GM10266 (cell line): ENCODE results near the gene TRIM72.
"Not testable (repeated sequence)": the region's sequence is repeated elsewhere in the genome, so short reads cannot be mapped to it uniquely, and the experiment has no call there.

Experiments used
- DNase-seq: peaks from one replicate; pipeline ENCODE4 v3.0.0; 2012; ENCODE audit errors: extremely low spot score
- CTCF ChIP-seq: IDR thresholded peaks from 2 replicates; pipeline ENCODE4 v1.5.1; 2012; ENCODE audit warnings: mild to moderate bottlenecking, low read depth; ENCODE audit not compliant: control insufficient read depth, insufficient read depth; ENCODE audit errors: missing control alignments

TRIM72 gene

GRCh38 chr16:31271621-31272190 is 57.8 kb downstream of the TRIM72 start:
- no peak for DNase-seq
- TF ChIP-seq CTCF, result no peak

GRCh38 chr16:31273187-31273586 is 59.3 kb downstream of the TRIM72 start:
- TF ChIP-seq CTCF, result no peak
- no peak for DNase-seq

- no peak for TF ChIP-seq CTCF
- DNase-seq, result no peak
These were observed 59.8 kb downstream of the TRIM72 start for GRCh38 chr16:31273676-31274075.

GRCh38 chr16:31274831-31275816 is 61.2 kb downstream of the TRIM72 start:
- no peak for DNase-seq
- TF ChIP-seq CTCF, result no peak

GRCh38 chr16:31276600-31276999 is 62.7 kb downstream of the TRIM72 start:
- TF ChIP-seq CTCF, result no peak
- DNase-seq, result no peak

GRCh38 chr16:31277659-31278260 is 63.8 kb downstream of the TRIM72 start:
- DNase-seq, result no peak
- no peak for TF ChIP-seq CTCF

- not testable (repeated sequence) for DNase-seq
These were observed 64.9 kb downstream of the TRIM72 start for GRCh38 chr16:31278853-31279252.
